Tibial nerve (tissue), 4 donors: ENCODE results near the gene PIGX. TPM values are rescaled to one million over a fixed set of nuclear protein-coding genes. Genes with fewer than 3 reads are reported as not detected.

ENCODE experiments used
- DNase-seq, 2 donors: peaks; one replicate each; pipeline ENCODE4 v3.0.0-alpha.2; 2019; ENCODE audit warnings: low spot score in 2 of 2
- H3K27ac ChIP-seq, 4 donors: fragments of 200-600 bp; sonication (generic) in 3 of 4; one replicate each; pipeline ENCODE4 v1.5.1; 2017 to 2019; ENCODE audit warnings: mild to moderate bottlenecking in 1 of 4
- H3K27me3 ChIP-seq, 2 donors: fragments of 200-600 bp; sonication (generic) in 1 of 2; one replicate each; pipeline versions ENCODE4 v1.5.1 to v1.6.0; 2017 to 2019
- H3K36me3 ChIP-seq, 3 donors: fragments of 200-600 bp; sonication (generic); one replicate each; pipeline ENCODE4 v1.5.1; 2018 to 2019
- H3K4me1 ChIP-seq, 4 donors: fragments of 200-600 bp; sonication (generic) in 3 of 4; one replicate each; pipeline ENCODE4 v1.5.1; 2017 to 2019
- H3K4me3 ChIP-seq, 4 donors: fragments of 200-600 bp; sonication (generic) in 3 of 4; one replicate each; pipeline ENCODE4 v1.5.1; 2017 to 2019; ENCODE audit warnings: mild to moderate bottlenecking in 1 of 4, moderate library complexity in 1 of 4
- H3K9me3 ChIP-seq, 4 donors: fragments of 200-600 bp; sonication (generic) in 3 of 4; one replicate each; pipeline ENCODE4 v1.5.1; 2017 to 2019
- CTCF ChIP-seq, 5 experiments: fragments of 200-600 bp in 3 of 5; fragments of 450-650 bp in 2 of 5; sonication (generic) in 3 of 5; IDR thresholded peaks; one replicate each; pipeline ENCODE4 v1.5.1; 2016 to 2019; ENCODE audit warnings: antibody characterized with exemption in 5 of 5, mild to moderate bottlenecking in 3 of 5, moderate library complexity in 2 of 5
- EP300 ChIP-seq, 2 donors: sonication (generic); formaldehyde crosslinking; IDR thresholded peaks; one replicate each; pipeline ENCODE4 v1.6.1; 2017; ENCODE audit warnings: antibody characterized with exemption in 2 of 2, mild to moderate bottlenecking in 1 of 2
- POLR2A ChIP-seq, 2 donors: fragments of 450-650 bp; IDR thresholded peaks; one replicate each; pipeline ENCODE4 v1.6.1; 2017; ENCODE audit warnings: antibody characterized with exemption in 2 of 2, mild to moderate bottlenecking in 2 of 2, moderate library complexity in 2 of 2
- whole genome bisulfite sequencing, 2 donors: methylation state at CpG; one replicate each; pipeline ENCODE4 v1.1.5; 2018; 5-methylcytosine and 5-hydroxymethylcytosine counted together
- total RNA-seq, 4 donors: library from RNA; depleted of rRNA; stranded (reverse); fragments of >200 nt; gene quantifications; one replicate each; pipeline ENCODE4 v1.1.0, GENCODE V29; 2016

Gene PIGX
- total RNA-seq, result 10 to 100 TPM; 28.8 to 57.9 (median 33.7) TPM

- Histone ChIP-seq H3K27ac (peak within 1 kb of the TSS; percentile 82 to 95 (median 90)), H3K4me1 (peaks cover 0 to 24% (median 14%) of the 10 kb centered on the region in 4 donors), H3K9me3 (no peaks in the 10 kb centered on the region), H3K27me3 (no peaks in the 10 kb centered on the region), H3K36me3 (no peaks in the 10 kb centered on the region), H3K4me3 (peak within 1 kb of the TSS; percentile 71 to 94 (median 82))
- 0 to 1% methylated on average over 27 to 41 of the region's 68 CpGs for WGBS, 2 donors
- TF ChIP-seq EP300 (IDR thresholded peaks at IDR 0.05), result peak; percentile 27 to 63
- peak; percentile 59 to 86 for TF ChIP-seq POLR2A (IDR thresholded peaks at IDR 0.05)
- peak in 3 of 5 experiments; percentile 28 to 83 (median 59) for TF ChIP-seq CTCF (IDR thresholded peaks at IDR 0.05)
- DNase-seq, result peak; percentile 54 to 57
Measured at GRCh38 chr3:196711838-196712513, at the start of gene PIGX, which contains the start of gene CEP19. Gene PIGX, plus strand, starts transcription at chr3:196712377. Gene CEP19, minus strand, starts transcription at chr3:196712250. Its CDS starts 3,593 bp downstream, at chr3:196708657.

GRCh38 chr3:196662711-196663571 is 49.2 kb upstream of the PIGX start:
- H3K36me3 ChIP-seq, result peaks cover 0 to 18% (median 0%) of the 10 kb centered on the region in 3 donors
- no peak for DNase-seq
- H3K9me3 ChIP-seq, result no peaks in the 10 kb centered on the region
- TF ChIP-seq EP300 (IDR thresholded peaks at IDR 0.05) (no peak), CTCF (IDR thresholded peaks at IDR 0.05) (no peak)
- 49 to 61% methylated on average over 15 of the region's 15 CpGs for WGBS, 2 donors
- H3K27me3 ChIP-seq, result no peaks in the 10 kb centered on the region
- peaks cover 0 to 11% (median 0%) of the 10 kb centered on the region in 4 donors for H3K4me1 ChIP-seq
- no peak overlapping the region for H3K4me3 ChIP-seq
- no peak overlapping the region for H3K27ac ChIP-seq

GRCh38 chr3:196666001-196666867 is 45.9 kb upstream of the PIGX start:
- TF ChIP-seq EP300 (IDR thresholded peaks at IDR 0.05), result peak in 1 of 2 donors; percentile 53
- no peak for TF ChIP-seq CTCF (IDR thresholded peaks at IDR 0.05)
- peak; percentile 25 to 37 for DNase-seq
- peak overlapping the region in 1 of 4 donors; percentile 27 for H3K27ac ChIP-seq
- H3K27me3 ChIP-seq, result no peaks in the 10 kb centered on the region
- 46 to 49% methylated on average over 23 of the region's 23 CpGs for WGBS, 2 donors
- peaks cover 0 to 15% (median 0%) of the 10 kb centered on the region in 4 donors for H3K4me1 ChIP-seq
- no peak overlapping the region for H3K4me3 ChIP-seq
- no peaks in the 10 kb centered on the region for H3K9me3 ChIP-seq
- H3K36me3 ChIP-seq, result peaks cover 0 to 3% (median 0%) of the 10 kb centered on the region in 3 donors

GRCh38 chr3:196667056-196667825 is 44.9 kb upstream of the PIGX start:
- Histone ChIP-seq H3K9me3 (no peaks in the 10 kb centered on the region), H3K4me3 (no peak overlapping the region), H3K27me3 (no peaks in the 10 kb centered on the region), H3K36me3 (no peaks in the 10 kb centered on the region), H3K4me1 (peaks cover 0 to 15% (median 0%) of the 10 kb centered on the region in 4 donors), H3K27ac (no peak overlapping the region)
- no peak for DNase-seq
- WGBS, 2 donors, result 86 to 91% methylated on average over 14 of the region's 14 CpGs
- TF ChIP-seq POLR2A (IDR thresholded peaks at IDR 0.05), result no peak
- no peak for TF ChIP-seq CTCF (IDR thresholded peaks at IDR 0.05)
- TF ChIP-seq EP300 (IDR thresholded peaks at IDR 0.05), result no peak
